Esophagus muscularis mucosa (tissue), 4 donors: ENCODE data around the gene MAN1C1. TPM values are rescaled to one million over a fixed set of nuclear protein-coding genes. Genes with fewer than 3 reads are reported as not detected.

Source experiments
- DNase-seq: peaks from one replicate; pipeline ENCODE4 v3.0.0-alpha.2; 2017; ENCODE audit errors: extremely low spot score
- H3K27ac ChIP-seq, 4 donors: fragments of 200-600 bp; sonication (generic); replicated peaks in 1 of 4; 1 replicate in 3 of 4; 2 replicates in 1 of 4; pipeline ENCODE4 v1.5.1; 2016 to 2019; ENCODE audit warnings: mild to moderate bottlenecking in 1 of 4
- H3K27me3 ChIP-seq, 4 donors: fragments of 200-600 bp; sonication (generic); one replicate each; pipeline versions ENCODE4 v1.5.1 to v1.6.0; 2016 to 2019
- H3K36me3 ChIP-seq, 4 donors: fragments of 200-600 bp; sonication (generic); one replicate each; pipeline ENCODE4 v1.5.1; 2016 to 2019
- H3K4me1 ChIP-seq, 4 donors: fragments of 200-600 bp; sonication (generic); one replicate each; pipeline ENCODE4 v1.5.1; 2016 to 2019
- H3K4me3 ChIP-seq, 4 donors: fragments of 200-600 bp; sonication (generic); 1 replicate in 2 of 4; 2 replicates in 2 of 4; pipeline ENCODE4 v1.5.1; 2016 to 2019; ENCODE audit warnings: mild to moderate bottlenecking in 4 of 4, moderate library complexity in 1 of 4
- H3K9me3 ChIP-seq, 4 donors: fragments of 200-600 bp; sonication (generic); 1 replicate in 3 of 4; 2 replicates in 1 of 4; pipeline ENCODE4 v1.5.1; 2016 to 2019
- EP300 ChIP-seq: sonication (generic); formaldehyde crosslinking; IDR thresholded peaks from one replicate; pipeline ENCODE4 v1.6.1; 2017; ENCODE audit warnings: antibody characterized with exemption
- POLR2A ChIP-seq: fragments of 450-650 bp; IDR thresholded peaks from one replicate; pipeline ENCODE4 v1.6.1; 2017; ENCODE audit warnings: antibody characterized with exemption, moderate library complexity, mild to moderate bottlenecking, low read depth
- POLR2AphosphoS5 ChIP-seq, 2 donors: sonication (generic); formaldehyde crosslinking; IDR thresholded peaks; one replicate each; pipeline ENCODE4 v1.6.1; 2017; ENCODE audit warnings: antibody characterized with exemption in 2 of 2
- WGBS: methylation state at CpG from one replicate; pipeline ENCODE4 v1.1.5; 2018; 5-methylcytosine and 5-hydroxymethylcytosine counted together
- intact Hi-C: fragments of 100-400 bp; cut with DNase I; formaldehyde crosslinking; loops from one replicate; pipeline ENCODE4 v1.15.1; 2023
- total RNA-seq, 4 donors: library from RNA; depleted of rRNA; stranded (reverse); fragments of >200 nt; gene quantifications; one replicate each; pipeline versions ENCODE4 v1.1.0 to v1.2.1, GENCODE V29; 2016
- TF ChIP-seq, protein P1 (sequence below), 3 experiments: fragments of 200-600 bp in 2 of 3; fragments of 450-650 bp in 1 of 3; sonication (generic) in 2 of 3; IDR thresholded peaks; one replicate each; pipeline ENCODE4 v1.5.1; 2017 to 2019; ENCODE audit warnings: antibody characterized with exemption in 3 of 3, mild to moderate bottlenecking in 2 of 3, moderate library complexity in 1 of 3

The MAN1C1 gene
- total RNA-seq, 4 donors from 2014 or later = 20.2 to 22.8 (median 20.7) TPM

DNA sequence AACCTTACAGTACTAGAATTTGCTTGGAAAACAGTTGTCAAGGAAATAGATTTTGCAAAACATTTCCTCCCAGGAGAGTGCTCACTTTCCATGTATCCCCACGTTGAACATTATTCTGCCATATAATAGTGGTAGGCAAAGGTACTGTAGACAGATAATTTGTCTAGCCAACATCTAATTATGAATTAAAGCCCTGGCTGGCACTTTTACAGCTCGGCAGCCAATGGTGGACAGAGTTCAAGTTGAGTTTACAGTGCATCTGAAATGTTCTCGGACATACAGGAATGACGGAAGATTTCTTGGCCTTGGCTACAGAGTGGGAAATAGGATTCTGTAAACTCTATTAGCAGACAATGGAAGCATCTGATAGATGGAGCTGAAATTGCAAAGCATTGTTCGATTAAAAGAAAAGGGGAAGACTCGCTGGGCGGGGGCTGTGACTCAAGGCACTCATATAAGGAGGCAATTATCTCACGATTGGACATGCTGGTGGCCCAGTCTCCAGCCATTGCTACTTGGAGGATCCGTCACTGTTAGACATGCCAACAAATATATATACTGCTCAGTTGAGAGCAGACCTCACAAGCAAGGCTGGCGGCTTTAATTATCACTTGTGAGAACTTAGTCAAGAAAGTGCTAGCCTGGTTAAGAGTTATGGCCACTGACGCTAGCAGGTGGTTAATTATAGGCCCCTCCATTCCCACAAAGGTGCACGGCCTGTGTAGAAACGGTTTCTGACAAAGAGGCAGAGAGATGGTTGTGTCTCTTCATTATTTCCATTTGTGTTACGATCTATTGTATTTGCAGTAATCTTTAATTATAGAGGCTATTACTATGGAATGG is 48.0 kb downstream of the MAN1C1 start:
- H3K27ac ChIP-seq = peak overlapping the region; percentile 11 to 76 (median 31)
- WGBS = 73% methylated on average over 14 of the region's 14 CpGs
- no peaks in the 10 kb centered on the region for H3K9me3 ChIP-seq
- no peaks in the 10 kb centered on the region for H3K27me3 ChIP-seq
- no peaks in the 10 kb centered on the region for H3K36me3 ChIP-seq
- DNase-seq = no peak
- intact Hi-C loops = no loop called here
- TF ChIP-seq, protein P1, sequence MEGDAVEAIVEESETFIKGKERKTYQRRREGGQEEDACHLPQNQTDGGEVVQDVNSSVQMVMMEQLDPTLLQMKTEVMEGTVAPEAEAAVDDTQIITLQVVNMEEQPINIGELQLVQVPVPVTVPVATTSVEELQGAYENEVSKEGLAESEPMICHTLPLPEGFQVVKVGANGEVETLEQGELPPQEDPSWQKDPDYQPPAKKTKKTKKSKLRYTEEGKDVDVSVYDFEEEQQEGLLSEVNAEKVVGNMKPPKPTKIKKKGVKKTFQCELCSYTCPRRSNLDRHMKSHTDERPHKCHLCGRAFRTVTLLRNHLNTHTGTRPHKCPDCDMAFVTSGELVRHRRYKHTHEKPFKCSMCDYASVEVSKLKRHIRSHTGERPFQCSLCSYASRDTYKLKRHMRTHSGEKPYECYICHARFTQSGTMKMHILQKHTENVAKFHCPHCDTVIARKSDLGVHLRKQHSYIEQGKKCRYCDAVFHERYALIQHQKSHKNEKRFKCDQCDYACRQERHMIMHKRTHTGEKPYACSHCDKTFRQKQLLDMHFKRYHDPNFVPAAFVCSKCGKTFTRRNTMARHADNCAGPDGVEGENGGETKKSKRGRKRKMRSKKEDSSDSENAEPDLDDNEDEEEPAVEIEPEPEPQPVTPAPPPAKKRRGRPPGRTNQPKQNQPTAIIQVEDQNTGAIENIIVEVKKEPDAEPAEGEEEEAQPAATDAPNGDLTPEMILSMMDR (IDR thresholded peaks at IDR 0.05) = peak in 1 of 3 experiments; percentile 28
- TF ChIP-seq POLR2A (no peak), EP300 (peak; percentile 7), POLR2AphosphoS5 (IDR thresholded peaks at IDR 0.05) (peak in 1 of 2 donors; percentile 34)
- no peak overlapping the region for H3K4me3 ChIP-seq
- H3K4me1 ChIP-seq = peaks cover 17 to 41% (median 26%) of the 10 kb centered on the region in 4 donors

DNA sequence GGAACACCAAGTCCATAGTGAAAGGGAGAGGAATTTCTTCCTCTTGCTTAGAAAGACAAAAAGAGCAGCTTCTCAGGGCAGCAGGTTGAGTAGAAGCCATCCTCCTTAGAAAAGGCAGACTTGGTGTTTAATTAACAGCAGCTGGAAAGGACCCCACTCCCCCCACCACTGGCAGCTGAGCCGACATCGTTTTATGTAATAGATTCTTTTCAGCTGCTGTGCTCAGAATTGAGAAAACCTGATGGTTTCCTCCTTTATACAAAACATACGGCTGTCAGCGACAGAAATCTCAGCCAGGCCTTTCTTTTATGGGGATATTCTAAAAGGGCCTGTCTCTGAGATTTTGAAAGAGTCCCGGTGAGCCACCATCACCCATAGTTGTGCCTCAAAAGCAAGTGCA is 49.9 kb downstream of the MAN1C1 start:
- Histone ChIP-seq H3K36me3 (no peaks in the 10 kb centered on the region), H3K27ac (peak overlapping the region in 1 of 4 donors; percentile 46), H3K4me3 (no peak overlapping the region), H3K4me1 (peaks cover 15 to 34% (median 24%) of the 10 kb centered on the region in 4 donors), H3K27me3 (no peaks in the 10 kb centered on the region), H3K9me3 (no peaks in the 10 kb centered on the region)
- no peak for DNase-seq
- WGBS = 50% methylated on average over 5 of the region's 5 CpGs
- TF ChIP-seq, protein P1 (IDR thresholded peaks at IDR 0.05) = no peak
- TF ChIP-seq POLR2A (no peak), EP300 (no peak), POLR2AphosphoS5 (IDR thresholded peaks at IDR 0.05) (no peak)
- intact Hi-C loops = no loop called here

DNA sequence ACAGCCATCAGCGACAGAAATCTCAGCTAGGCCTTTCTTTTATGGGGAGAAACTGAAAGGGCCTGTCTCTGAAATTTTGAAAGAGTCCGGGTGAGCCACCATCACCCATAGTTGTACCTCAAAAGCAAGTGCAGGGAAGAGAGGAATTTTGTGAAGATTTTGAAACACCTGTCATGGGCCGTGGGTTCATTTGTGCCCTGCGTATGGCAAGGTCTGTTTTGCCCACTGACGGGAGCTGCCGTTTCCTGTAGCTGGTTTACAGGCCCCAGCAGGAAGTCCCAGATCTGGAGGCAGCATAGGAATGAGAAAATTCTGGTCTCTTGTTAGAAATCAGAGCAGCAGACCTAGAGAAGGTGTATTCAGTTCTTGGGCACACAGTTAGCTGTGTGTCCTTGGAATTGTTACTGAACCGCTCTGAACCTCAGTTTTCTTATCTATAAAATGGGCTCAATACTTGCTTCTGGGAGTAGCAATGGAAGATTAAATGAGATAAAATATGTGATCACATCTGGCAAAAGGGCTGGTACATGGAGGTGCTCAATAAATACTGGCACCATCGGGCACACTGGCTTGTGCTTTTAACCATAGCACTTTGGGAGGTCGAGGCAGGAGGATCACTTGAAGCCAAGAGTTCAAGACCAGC is 52.5 kb downstream of the MAN1C1 start:
- no peak overlapping the region for H3K4me3 ChIP-seq
- 94% methylated on average over 9 of the region's 9 CpGs for WGBS
- peaks cover 12 to 36% (median 29%) of the 10 kb centered on the region in 4 donors for H3K4me1 ChIP-seq
- intact Hi-C loops = no loop called here
- TF ChIP-seq POLR2A (no peak), EP300 (no peak), POLR2AphosphoS5 (IDR thresholded peaks at IDR 0.05) (no peak)
- TF ChIP-seq, protein P1 (IDR thresholded peaks at IDR 0.05) = no peak
- H3K36me3 ChIP-seq = no peaks in the 10 kb centered on the region
- H3K27me3 ChIP-seq = no peaks in the 10 kb centered on the region
- no peak overlapping the region for H3K27ac ChIP-seq
- DNase-seq = no peak
- no peaks in the 10 kb centered on the region for H3K9me3 ChIP-seq

DNA sequence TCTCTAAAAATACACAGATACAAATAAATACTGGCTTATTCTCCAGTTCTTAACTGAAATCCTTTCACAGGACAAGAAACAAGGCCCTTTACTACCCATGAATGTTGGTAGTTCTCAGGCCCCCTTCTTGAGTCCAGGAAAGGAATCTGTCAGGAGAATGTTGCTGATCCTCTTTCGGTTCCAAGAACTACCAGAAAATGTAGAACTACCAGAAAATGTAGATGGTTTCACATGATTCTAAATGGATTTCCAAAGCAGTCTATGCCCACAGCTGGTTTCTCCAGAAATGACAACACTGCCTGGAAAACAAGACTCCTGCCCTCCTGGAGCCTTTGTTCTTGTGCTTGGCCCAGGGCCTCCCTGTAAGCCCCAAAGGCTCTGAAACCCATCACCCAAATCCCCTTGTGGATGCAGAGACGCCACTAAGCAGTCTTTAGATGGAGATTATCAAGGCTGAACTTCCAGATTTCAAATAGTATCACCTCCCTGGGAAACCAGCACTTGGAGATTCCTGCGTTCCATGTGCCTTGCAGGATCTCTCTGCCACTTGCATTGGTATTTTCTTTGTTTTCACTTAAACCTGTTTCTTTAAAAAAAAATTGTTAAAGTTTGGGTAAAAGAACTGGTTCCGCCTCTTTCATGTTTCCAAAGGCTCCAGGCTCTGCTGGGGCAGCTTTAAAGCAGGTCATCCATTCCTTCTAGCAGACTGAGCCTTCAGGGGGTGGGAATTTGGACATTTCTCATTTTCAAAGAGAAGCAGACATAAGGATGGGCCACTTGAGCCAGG is 53.4 kb downstream of the MAN1C1 start:
- TF ChIP-seq POLR2AphosphoS5 (IDR thresholded peaks at IDR 0.05) (no peak), POLR2A (no peak), EP300 (no peak)
- TF ChIP-seq, protein P1 (IDR thresholded peaks at IDR 0.05) = no peak
- intact Hi-C loops = no loop called here
- Histone ChIP-seq H3K27me3 (no peaks in the 10 kb centered on the region), H3K9me3 (no peaks in the 10 kb centered on the region), H3K27ac (no peak overlapping the region), H3K36me3 (no peaks in the 10 kb centered on the region), H3K4me1 (peaks cover 4 to 26% (median 20%) of the 10 kb centered on the region in 4 donors), H3K4me3 (no peak overlapping the region)
- WGBS = 91% methylated on average over 4 of the region's 4 CpGs
- DNase-seq = no peak
